AG20443 (cell line): Measurements from ENCODE around the gene SDK1.

Experiments
- DNase-seq: peaks from one replicate; pipeline ENCODE4 v3.0.0; 2012; ENCODE audit warnings: low spot score, mixed read lengths

SDK1 gene

DNA sequence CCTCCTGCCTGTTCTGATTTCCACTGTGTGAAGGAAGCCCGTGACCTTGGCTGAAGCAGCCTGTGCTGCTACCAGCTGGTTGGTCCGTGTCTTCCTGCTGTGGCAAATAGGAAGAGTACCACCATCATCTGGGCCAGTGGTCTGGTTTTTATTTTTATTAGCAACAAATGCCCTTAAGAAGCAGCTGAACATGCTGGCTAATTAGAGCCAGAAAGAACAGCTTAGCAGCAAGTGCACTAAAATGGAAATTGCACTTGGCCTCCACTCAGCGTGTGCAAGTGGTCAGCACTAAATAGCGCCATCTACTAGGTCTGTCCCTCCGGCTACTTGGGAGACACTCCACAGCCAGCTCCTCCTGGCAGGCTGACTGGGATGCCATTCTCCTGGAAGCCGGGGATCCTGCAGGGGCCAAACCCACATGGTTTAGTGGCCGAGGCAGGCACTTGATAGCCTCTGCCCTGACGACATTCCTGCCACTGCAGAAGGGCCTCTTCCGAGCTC lies 690.7 kb downstream of the SDK1 start:
- no peak for DNase-seq

DNA sequence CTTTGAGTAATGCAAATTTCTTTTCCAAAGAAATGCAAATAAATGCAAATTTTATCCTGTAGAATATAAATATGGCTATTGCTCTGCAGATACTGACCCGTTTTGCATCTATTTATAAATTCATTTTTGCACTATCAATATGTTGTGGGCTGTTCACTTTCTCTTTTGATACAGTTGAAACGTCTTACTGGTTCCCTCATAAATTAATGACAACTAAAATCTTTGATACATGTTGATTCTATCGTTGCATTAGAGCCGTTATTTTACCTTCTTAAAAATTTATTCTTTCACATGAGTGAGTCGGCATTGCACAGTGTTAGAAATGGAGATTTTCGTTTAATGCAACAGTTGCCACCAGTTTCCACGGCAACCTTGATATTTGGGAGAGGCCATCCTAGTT lies 691.8 kb downstream of the SDK1 start:
- no peak for DNase-seq

DNA sequence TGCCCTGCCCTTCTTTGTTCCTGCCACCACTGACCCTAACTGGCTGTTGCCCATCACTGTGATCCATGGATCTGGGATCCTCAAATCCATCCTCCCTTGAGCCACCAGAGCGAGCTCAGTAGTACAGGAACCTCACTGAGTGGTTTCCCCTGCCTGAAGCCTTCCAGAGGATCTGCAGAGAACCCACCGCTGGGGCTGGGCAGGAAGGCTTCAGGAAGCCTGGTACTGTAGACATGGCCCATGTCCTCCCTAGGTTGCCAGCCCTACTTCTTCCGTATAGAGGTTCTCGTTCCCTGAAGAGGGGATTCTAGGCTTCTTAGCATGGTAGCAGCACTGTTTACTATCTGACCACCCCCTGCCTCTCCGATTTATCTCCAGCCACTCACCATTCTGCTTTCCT lies 693.7 kb downstream of the SDK1 start:
- no peak for DNase-seq

DNA sequence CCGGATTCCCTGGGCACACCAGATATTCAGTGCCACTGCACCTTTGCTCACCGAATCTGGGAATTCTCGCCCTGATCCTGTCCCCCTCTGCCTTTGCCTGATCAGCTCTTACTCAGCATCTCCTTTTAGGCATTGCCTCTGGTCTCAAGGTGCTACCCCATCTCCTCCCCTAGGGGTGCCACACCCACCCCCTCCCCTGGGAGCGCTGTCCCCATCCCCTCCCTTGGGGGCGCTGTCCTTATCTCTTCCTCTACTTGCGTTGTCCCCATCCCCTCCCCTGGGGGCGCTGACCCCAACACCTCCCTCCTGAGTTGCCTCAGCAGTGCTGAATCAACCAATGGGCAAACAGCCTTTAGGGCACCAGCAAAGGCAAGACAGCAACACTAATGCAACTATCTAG lies 694.1 kb downstream of the SDK1 start:
- no peak for DNase-seq

DNA sequence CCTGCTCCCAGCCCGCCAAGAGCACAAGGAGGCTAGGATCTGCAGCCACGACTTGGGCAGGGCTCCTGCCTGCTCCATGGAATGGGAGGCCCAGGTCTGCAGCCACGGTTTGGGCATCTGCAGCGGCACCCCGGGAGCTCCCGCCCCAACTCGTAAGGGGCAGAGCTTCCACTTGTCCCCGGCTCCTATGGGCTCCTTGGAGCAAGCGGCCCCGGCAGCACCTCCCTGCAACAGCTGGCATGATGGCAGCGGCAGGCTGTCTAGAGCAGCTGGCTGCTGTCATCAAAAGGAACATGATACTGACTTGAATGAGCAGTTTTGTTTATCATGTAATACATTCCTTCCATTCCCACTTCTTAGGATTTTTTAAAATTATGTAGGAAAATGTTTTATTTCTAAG lies 697.0 kb downstream of the SDK1 start:
- no peak for DNase-seq

DNA sequence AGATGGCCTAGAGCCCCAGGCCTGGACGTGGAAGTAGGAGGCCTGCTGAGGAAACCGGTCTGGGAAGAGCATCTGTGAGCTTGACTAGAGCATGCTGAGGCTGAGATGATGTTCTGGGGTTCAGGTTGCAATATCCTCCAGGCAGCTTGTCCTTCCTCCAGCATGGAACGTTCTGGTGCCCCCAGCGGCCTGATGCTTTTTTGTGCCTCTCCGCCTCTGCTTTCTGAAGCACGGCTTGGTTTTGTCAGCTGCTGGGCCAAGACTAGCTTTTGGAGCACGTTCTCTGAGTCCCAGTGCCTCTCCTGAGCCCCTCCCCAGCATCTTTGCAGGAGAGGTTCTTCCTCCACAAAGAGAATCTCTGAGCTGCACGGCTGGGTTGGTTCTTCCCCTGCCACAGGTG lies 699.1 kb downstream of the SDK1 start:
- no peak for DNase-seq

DNA sequence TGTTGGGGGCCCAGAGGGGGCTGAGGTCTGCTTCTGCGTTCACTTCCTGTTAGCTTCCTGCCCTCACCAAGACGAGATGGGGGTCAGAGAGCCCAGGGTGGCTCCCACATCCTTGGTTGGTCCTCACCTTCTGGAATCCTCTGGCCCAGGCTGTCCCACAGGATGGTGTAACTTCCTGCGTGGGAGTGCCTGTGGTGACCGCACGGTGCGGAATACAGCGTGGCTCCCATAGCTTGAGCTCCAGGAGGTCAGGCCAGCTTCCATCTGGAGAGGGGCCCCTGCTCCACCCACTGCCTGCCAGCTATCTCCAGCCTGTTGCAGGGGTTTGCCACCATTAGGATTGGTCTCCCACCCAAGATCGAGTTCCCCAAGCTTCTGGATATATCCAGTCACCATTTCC lies 699.9 kb downstream of the SDK1 start:
- DNase-seq, result no peak

DNA sequence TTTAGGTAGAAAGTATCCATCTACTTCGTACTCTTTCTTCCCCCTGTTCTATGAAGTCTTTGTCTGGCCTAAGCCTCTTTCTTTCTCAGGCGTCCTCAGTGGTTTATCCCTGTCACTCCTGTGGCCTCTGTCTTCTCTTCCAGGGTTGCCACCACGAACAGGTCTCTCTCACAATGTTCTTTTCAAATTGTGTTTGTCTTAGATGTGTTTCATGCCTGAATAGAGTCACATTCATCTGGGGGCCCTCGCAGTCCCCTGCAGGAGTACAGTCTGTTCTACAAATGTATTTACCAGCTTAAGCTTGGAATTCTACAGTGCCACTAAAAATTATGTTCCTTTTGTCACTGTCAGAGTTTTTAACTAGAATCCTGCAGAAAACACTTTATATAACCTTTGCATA lies 700.7 kb downstream of the SDK1 start:
- no peak for DNase-seq

DNA sequence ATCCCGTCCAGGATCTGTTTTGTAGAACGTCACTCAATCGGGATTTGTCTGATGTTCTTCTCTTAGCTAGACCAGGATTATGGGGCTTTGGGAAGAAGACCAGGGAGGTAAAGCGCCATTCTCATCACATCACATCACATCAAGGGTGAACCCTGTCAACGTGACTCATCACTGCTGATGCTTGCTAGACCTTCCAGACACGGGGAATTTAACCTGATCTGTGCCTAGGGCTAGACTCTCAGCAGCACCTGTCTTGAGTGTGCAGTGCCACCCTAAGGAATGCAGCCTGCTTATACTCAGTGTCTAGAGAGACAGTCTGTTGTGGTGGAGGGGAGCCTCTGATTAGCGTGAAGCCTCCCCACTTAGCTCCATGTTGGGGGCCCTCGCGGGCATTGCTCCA lies 702.5 kb downstream of the SDK1 start:
- DNase-seq, result no peak

DNA sequence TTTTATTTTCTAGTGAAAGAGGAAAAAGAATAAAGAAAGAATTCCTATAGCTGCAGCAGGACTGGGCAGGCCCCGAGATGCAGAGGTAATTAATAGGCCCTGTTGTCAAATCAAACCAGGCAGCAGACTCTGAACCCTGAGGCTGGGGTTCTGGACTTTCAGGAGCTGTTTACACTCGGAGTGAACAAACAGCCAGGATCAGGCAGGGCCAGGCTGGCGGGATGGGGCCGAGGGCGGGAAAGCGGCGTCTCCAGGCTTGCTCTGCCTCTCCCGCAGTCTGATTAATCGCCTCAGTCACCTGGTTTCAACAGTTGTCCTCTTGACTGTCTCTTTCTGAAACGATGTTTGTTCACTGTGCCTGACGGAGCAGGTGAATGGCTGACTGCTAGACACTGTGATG lies 705.6 kb downstream of the SDK1 start:
- DNase-seq, result no peak

DNA sequence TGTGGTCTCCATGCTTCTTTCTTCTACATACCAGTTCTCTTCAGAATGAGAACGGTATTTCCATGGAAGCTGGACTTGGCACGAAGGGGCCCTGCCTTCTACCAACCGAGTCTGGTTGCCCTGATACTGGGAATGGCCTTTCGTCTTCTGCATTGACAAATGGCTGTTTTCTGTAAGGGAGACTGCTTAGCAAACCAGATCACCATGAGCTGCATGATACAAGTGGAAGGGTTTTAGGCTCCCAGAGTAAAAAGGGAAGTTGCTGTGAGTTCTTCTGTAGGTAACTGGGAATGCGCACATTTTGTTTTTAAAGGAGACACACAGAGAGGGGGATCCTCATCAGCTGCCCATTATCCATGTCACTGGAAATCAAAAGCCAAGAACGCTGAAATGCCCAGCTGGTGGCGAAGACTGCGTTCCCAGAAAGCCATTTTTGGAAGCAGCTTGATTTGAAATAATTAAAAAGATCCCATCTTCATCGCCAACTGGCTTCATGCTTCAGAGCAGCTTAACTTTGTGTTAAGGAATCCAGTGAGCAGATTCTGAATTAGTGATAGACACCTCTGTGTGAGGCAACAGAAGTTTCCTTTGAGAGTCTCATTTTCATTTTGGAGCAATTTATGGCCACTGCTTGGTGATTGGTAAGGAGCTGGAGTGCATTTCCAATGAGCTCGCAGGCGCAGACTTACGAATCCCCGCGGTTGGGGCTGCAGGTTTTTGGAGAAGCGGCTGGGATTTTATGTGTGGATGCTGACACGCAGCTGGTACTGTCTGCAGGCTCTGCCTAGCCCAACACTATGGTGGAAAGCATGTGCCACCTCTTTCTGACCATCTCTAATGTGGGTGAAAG lies 708.4 kb downstream of the SDK1 start:
- DNase-seq, result no peak

DNA sequence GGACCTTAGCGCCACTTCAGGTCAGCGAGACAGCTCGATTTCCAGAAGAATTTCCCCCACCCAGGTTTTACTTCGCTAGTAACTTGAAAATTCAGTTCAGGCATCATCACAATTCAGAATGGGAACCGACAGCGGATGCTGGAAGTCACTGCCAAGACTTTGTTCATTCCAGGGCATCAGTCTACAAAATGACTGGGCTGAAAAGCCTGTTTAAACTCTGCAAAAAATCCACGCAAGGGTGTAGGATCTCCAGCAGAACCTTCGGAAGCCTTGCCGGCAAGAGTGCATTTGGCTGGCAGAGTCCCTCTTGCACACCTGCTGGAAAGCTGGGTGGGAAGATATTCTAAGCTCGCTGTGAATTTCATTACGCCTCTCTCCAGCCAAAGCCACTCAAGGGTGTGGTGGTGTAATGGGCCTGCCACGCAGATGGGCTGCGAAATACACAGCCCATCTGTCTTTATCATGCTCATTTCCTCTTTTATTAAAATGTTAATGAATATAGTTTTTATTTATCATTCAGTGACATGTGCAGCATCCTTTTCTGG lies 709.1 kb downstream of the SDK1 start:
- no peak for DNase-seq

DNA sequence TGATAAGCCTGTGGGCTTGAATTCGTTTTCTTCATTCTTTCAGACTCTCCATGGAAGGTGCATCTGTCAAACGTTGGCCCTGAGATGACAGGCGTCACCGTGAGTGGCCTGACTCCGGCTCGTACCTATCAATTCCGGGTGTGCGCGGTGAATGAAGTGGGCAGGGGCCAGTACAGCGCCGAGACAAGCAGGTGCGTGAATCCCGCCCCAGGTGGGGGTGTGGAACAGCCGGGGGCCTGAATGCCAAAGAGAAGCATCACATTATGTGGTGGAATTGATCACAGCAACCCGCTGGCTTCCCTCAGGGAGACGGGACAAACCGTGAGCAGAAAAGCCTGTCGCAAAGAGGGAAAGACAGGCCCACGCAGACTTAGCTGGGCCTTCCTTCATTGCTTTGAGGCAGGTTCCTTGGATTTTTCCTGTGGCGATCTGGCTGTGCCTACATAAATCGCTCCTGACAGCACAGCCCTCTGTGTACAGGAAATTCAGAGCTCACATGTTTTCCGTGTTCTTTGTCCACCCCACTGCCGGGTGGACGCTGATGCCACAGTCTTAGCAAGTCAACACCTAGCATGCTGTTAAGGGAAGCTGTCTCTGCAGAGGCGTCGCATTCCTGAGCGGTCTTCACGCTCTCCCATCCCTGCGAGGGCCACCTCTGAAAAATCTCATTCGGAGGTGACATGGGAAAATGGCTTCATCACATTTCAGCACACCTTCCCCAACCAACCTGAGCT lies 710.0 kb downstream of the SDK1 start:
- DNase-seq, result no peak

DNA sequence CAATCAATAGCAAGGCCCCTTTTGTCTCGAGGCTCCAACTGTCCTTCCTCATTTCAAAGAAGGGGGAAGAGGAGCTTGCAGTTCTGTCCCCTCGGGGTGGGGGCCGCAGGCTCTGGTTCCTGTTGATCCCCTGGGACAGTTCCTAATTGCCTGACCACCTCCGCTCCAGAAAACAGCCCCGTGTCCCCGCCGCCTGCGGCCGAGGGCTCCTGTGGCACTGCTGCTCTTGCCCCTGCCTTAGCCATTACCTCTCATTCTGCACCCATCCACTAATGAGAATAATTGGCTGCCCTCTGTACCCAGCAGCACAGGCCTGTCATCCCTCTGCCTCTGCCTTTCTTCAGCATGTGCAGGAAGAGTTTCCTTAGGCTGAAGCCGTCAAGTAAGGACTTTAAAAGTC lies 712.7 kb downstream of the SDK1 start:
- DNase-seq, result no peak

DNA sequence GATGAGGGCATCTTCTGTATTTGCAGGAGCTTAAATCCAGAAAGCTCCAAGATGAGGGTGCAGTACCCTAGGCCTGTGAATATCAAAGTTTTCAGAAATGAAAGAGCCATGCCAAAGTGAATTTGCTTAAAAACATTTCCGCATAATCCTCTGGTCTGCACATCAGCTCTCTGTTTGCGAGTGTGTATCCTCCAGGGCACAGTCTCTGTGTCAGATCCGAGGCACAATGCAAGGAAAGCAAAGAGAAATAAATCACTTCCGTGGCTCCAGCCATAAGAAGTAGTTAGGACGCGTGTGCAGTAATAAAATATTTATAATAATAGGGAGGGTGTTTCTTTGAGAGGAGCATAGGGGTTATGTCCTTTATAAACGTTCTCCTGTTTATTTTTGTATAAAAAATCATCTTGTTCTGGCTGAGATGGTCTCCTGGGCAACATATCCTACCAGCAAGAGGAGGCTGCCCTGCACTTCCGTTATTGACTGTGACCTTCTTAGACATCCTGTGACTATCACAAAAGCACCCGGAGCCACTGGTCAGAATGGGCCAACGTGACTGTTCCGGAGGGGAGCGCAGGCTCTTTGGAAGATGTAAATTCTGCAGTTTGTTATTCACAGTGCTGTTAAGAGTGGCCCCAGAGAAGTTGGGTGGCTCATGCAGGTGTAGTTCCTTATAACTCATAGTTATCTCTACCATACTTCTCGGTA lies 713.4 kb downstream of the SDK1 start:
- DNase-seq, result no peak

DNA sequence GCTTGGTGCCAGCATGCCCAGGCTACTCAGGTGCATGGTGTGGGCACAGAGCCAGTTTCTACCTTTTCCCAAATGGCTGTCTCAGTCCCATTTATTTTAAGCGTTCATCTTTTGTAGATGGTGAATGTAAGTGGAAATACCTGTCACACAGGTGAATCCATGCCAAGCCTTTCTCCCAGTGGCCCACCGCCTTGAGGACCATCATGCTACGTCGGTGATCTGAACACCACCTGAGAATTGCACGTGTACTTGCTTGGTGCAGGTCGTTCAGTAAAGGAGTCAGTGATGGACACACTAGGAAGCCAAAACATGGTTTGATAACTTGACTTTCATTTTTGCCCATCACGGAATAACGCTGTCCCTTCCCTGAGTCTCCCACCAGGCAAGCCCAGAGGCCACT lies 714.3 kb downstream of the SDK1 start:
- DNase-seq, result no peak

DNA sequence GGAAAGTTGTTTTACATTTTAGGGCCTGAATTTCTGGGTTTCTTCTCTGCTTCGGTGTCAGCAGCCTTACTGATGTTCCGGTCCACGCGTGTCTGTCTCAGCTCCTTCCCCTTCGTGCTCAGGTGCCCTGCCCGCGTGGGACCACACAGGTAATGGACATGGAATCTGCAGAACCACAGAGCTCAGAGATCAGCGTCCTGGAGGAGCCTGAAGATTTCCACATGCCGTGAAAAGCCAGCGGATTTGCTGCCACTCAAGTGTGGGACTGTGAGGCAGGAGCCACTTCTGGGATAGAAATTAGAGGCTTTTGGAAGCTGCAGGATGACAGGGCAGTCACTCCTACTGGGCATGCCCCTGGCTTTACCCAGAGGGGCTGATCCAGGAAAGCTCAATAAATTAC lies 714.9 kb downstream of the SDK1 start:
- DNase-seq, result no peak

DNA sequence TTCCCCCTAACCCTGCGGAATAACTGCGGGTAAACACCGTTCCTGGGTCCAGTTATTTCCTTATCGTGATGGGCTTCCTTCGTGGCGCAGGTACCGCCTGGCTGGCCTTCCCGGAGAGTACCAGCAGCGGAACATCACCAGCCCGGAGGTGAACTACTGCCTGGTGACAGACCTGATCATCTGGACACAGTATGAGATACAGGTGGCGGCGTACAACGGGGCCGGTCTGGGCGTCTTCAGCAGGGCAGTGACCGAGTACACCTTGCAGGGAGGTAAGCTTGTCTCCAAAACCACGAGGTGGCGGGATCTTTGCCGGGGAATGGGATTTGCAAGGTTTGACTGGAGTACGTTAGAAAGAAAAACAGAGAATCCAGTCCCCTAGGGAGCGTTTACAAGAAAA lies 716.0 kb downstream of the SDK1 start:
- no peak for DNase-seq

DNA sequence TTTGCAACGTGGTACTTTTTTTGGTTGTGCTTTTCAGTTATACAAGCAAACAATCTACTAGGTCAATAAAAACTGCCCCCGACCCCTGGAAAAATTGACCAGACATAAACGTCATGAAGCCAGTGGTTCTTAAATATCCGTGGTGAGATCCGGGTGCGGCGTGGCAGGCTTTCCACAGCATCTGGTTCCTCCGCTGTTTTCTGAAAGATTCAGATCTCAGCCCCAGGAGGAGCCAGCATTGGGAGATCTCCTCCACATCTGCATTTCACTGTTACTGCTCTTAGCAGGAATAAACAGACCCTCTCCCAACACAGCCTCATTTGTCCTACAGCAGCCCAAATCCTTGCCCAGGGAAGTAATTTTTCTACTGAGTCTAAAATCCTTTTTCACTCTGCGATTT lies 716.7 kb downstream of the SDK1 start:
- DNase-seq, result no peak

DNA sequence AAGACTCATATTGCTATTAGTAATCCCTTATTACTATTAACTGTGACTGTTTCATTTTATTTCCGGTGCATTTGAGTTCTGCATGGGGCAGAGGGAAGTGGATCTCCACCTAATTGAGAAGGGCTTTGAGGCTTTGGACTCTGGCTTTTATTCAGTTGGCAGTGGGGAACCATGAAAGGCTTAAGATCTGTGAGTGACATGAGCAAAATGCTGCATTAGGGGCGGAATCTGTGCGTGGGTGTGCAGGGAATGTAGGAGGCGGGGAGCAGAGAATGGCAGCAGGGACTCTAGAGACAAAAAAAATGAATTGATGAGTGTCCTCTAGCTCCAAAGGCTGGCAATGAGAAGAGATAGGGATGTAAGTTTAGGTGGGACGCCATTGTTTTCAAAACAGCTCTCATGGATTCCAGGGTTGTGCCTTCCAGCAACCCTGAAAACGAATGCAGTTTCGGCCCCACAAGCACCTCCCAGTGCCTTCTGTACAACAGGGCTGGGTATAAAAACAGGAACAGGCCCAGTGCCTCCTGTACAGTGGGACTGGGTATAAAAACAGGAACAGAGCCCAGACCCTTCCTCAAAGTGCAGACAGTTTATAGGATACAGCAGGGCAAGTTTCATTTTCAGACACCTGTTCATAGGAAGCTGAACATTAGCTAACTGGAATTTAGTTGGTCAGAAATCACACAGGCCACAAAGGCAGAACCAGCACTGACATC lies 717.7 kb downstream of the SDK1 start:
- no peak for DNase-seq

DNA sequence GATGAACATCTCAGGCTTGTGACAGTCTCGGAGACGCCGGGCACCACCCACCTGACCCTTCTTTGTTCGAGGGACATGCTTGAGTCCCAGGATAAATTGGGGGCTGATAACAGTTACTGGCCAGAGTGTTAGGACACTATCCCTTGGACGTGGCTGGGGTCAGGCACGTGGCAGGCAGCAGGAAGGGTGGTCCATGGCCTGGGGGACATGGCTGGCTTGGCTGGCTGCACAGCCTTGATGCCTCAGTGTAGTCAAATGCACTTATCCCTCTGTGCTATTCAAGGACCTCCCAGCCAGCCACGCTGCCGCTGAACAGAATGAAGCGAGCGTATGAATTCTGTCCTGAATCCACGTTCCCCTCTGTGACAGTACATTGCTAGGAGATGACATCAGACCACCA lies 719.0 kb downstream of the SDK1 start:
- no peak for DNase-seq

DNA sequence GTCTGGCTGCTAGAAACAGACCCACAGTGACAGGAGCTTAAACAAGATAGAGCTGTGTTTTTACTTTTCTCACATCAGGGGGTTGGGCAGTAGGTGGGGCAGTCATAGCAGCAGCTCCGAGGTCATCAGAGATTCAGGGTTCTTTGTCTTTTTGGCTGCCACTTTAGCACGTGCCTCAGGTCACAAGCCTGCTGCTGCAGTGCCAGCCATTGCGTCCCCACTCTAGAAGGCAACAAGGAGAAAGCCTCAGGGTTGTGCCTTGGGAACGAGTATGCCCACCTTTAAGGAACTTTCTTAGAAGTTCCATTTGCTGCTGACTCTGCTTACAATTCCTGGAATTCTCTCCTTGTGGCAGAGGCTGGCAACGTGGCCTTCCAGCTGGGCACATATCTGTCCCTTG lies 720.4 kb downstream of the SDK1 start:
- no peak for DNase-seq
